Lower leg skin (tissue), 3 donors: ENCODE data around the gene THSD1.
"Not testable (repeated sequence)": the region's sequence is repeated elsewhere in the genome, so short reads cannot be mapped to it uniquely, and the experiment has no call there.

Source experiments
- CTCF ChIP-seq, 3 donors: fragments of 450-650 bp; IDR thresholded peaks; one replicate each; pipeline ENCODE4 v1.5.1; 2016; ENCODE audit warnings: antibody characterized with exemption in 3 of 3, mild to moderate bottlenecking in 3 of 3, moderate library complexity in 2 of 3
- POLR2A ChIP-seq, 2 donors: fragments of 450-650 bp; IDR thresholded peaks; one replicate each; pipeline ENCODE4 v1.6.1; 2016 to 2017; ENCODE audit warnings: antibody characterized with exemption in 2 of 2, mild to moderate bottlenecking in 1 of 2, moderate library complexity in 1 of 2

GRCh38 chr13:52362169-52362887 lies 43.6 kb downstream of the THSD1 start:
- not testable (repeated sequence) for TF ChIP-seq CTCF, POLR2A (IDR thresholded peaks at IDR 0.05)
